ENCODE results near the gene TNFSF13. TPM values are rescaled to one million over a fixed set of nuclear protein-coding genes. Genes with fewer than 3 reads are reported as not detected.

TNFSF13 gene
- total RNA-seq, 4 donors from 2014 or later = 24.5 to 70.9 (median 48.3) TPM

DNA sequence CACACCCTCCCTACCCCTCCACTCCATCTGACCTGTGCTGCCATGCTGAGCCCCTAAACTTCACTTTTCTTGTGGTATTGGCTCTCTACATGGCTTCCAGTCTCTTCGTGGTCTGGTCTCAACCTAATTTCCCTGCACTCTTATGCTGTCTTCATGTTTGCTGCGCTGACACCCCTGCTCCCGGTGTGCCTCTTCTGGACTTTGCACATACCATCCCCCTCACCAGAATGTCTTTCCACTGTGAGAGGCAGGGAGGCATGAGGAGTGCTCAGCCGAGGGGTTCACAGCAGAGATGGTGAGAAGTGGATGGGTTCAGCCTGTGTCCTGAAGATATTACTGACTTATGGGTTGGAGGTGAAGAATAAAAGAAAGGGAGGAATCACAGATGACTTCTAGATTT, 7.2 kb upstream of the TNFSF13 start:
- DNase-seq (ENCODE audit: low spot score) = no peak
- TF ChIP-seq, protein P1, sequence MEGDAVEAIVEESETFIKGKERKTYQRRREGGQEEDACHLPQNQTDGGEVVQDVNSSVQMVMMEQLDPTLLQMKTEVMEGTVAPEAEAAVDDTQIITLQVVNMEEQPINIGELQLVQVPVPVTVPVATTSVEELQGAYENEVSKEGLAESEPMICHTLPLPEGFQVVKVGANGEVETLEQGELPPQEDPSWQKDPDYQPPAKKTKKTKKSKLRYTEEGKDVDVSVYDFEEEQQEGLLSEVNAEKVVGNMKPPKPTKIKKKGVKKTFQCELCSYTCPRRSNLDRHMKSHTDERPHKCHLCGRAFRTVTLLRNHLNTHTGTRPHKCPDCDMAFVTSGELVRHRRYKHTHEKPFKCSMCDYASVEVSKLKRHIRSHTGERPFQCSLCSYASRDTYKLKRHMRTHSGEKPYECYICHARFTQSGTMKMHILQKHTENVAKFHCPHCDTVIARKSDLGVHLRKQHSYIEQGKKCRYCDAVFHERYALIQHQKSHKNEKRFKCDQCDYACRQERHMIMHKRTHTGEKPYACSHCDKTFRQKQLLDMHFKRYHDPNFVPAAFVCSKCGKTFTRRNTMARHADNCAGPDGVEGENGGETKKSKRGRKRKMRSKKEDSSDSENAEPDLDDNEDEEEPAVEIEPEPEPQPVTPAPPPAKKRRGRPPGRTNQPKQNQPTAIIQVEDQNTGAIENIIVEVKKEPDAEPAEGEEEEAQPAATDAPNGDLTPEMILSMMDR (IDR thresholded peaks at IDR 0.05) = no peak
- no peak for ATAC-seq (ENCODE audit: low FRiP score)

DNA sequence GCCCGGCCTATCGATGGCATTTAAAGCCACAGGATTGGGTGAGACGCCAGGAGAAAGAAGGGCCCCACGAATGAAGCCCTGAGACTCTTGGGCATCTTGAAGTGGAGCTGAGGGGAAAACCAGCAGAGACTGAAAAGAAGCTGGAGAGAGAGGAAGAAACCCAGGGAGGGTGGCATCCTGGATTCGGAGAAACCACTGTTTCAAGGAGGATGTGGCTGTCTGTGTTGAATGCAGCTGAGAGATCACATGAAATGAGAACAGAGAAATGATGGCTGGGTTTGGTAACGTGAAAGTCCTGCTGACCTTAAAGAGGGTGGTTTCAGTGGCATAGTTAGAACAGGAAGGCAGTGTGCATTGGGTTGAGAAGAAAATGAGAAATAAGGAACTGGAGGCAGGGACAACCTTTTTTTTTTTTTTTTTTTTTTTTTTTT, 5.9 kb upstream of the TNFSF13 start:
- ATAC-seq (ENCODE audit: low FRiP score) (no peak), DNase-seq (ENCODE audit: low spot score) (no peak)
- TF ChIP-seq, protein P1 (IDR thresholded peaks at IDR 0.05) = no peak

DNA sequence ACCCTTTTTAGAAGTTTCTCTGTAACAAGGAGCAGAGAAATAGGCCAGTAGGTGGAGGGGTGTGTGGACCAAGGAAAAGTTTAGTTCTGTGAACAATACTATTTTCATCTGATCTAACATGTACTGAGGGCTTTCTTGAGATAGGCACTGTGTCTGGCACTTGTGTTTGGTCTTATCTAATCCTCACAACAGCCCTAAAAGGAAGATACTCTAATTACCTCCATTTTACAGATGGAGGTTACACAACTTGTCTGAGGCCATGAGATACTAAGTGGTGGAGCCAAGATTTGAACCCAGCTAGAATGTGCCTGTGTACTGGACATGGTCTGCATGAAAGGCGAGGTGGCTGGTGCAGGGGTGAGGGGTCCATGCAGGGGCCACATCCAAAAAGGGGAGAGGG, 5.2 kb upstream of the TNFSF13 start:
- TF ChIP-seq, protein P1 (IDR thresholded peaks at IDR 0.05) = no peak
- ATAC-seq (ENCODE audit: low FRiP score) (no peak), DNase-seq (ENCODE audit: low spot score) (no peak)

DNA sequence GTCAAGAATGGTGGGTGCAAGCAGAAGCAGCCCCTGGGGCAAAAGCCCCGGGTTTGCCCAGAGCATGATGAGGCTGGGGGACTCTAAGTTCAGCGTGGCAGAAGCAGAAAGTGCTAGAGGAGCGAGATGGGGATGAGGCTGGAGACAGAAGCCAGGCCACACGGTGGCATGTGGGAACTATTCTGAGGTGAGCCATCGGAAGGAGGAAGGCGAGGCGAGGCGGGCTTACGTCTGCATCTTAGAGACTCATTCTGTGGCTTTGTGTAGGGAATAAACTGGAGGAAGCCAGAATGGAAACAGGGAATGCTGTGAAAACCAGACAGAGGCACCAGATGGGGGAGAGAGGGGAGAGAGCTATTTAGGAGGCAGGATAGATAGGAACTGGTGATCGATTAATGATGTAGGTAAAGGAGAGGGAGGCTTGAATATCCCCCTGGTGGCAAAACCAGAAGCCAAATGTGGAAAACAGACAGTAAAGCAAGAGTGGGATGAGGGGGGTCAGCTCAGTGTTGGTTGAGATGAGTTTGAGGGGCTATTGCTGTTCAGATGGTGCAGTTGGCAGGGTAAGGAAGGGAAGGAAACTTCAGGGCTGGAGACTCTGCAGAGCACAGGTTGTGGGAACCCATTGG, 3.1 kb upstream of the TNFSF13 start:
- ATAC-seq (ENCODE audit: low FRiP score) = no peak
- TF ChIP-seq, protein P1 (IDR thresholded peaks at IDR 0.05) = no peak

DNA sequence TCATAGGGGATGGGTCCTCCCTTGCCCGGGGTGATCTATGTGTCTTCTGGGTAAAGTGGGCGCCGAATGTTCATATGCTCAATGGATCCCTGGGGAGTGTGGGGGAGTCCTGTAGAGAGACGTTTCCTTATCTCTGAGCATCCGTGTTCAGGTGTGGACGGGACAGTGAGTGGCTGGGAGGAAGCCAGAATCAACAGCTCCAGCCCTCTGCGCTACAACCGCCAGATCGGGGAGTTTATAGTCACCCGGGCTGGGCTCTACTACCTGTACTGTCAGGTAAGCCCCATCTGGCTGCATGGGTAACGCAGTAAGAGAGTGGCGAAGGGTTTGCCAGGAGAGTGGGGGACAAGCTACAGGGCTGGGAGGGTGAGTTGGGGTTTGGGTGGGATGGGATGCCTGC, 1.9 kb upstream of the TNFSF13 start:
- TF ChIP-seq, protein P1 (IDR thresholded peaks at IDR 0.05) = no peak
- ATAC-seq (ENCODE audit: low FRiP score) (no peak), DNase-seq (ENCODE audit: low spot score) (no peak)

More for the DNA sequence above, 3.1 kb upstream of the TNFSF13 start:
- no peak for DNase-seq (ENCODE audit: low spot score)

DNA sequence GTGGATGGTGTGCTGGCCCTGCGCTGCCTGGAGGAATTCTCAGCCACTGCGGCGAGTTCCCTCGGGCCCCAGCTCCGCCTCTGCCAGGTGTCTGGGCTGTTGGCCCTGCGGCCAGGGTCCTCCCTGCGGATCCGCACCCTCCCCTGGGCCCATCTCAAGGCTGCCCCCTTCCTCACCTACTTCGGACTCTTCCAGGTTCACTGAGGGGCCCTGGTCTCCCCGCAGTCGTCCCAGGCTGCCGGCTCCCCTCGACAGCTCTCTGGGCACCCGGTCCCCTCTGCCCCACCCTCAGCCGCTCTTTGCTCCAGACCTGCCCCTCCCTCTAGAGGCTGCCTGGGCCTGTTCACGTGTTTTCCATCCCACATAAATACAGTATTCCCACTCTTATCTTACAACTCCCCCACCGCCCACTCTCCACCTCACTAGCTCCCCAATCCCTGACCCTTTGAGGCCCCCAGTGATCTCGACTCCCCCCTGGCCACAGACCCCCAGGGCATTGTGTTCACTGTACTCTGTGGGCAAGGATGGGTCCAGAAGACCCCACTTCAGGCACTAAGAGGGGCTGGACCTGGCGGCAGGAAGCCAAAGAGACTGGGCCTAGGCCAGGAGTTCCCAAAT, 1.3 kb upstream of the TNFSF13 start:
- DNase-seq (ENCODE audit: low spot score) (no peak), ATAC-seq (ENCODE audit: low FRiP score) (no peak)
- TF ChIP-seq, protein P1 (IDR thresholded peaks at IDR 0.05) = no peak
